ENCODE data around the gene TSC2.
"Not testable (repeated sequence)": the region's sequence is repeated elsewhere in the genome, so short reads cannot be mapped to it uniquely, and the experiment has no call there.

TSC2 gene

DNA sequence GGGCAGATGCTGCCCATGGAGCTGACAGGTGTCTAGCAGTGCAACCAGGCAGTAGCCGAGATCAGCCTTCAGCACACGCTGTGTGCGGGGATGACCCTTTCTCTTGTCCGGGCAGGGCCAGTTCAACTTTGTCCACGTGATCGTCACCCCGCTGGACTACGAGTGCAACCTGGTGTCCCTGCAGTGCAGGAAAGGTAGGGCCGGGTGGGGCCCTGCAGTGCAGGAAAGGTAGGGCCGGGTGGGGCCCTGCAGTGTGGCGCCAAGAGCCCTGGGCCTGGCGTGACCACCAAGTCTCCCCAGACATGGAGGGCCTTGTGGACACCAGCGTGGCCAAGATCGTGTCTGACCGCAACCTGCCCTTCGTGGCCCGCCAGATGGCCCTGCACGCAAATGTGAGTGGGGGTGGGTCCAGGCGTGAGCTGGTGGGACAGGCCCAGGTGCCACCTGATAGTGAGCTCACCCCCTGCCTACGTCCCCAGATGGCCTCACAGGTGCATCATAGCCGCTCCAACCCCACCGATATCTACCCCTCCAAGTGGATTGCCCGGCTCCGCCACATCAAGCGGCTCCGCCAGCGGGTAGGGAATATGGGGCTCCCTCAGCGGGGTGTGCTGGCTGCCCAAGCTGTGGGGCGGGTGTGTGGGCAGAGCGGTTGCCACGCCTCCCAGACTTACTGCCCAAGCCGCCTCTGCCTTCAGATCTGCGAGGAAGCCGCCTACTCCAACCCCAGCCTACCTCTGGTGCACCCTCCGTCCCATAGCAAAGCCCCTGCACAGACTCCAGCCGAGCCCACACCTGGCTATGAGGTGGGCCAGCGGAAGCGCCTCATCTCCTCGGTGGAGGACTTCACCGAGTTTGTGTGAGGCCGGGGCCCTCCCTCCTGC lies 40.2 kb downstream of the TSC2 start:
- DNase-seq: no peak

DNA sequence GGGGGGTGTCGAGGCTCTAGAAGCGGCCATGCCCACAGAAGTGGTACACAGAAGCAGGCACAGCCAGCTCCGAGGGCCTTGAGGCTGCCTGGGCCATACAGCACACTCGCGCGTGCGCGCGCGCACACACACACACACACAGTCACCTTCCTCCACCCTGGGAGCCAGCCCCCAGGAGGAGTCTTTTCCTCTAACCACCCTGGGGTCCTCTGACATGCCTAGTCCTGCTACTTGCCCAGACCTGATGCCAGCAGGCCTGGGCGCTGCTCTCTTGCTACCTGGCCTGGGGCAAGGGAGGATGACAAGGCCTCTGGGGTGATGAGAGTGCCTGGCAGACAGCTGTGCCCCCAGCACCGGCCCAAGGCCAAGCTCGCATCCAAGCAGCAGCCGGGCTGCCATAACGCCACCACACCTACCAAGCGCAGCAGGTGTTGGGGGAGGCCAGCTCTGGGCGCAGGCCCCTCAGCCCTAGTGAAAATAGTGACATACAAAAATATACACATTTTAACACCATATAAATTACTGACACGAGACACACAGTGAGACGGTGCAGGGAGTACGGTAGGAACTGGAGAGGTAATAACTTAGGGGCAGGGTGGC lies 41.1 kb downstream of the TSC2 start:
- DNase-seq: no peak

DNA sequence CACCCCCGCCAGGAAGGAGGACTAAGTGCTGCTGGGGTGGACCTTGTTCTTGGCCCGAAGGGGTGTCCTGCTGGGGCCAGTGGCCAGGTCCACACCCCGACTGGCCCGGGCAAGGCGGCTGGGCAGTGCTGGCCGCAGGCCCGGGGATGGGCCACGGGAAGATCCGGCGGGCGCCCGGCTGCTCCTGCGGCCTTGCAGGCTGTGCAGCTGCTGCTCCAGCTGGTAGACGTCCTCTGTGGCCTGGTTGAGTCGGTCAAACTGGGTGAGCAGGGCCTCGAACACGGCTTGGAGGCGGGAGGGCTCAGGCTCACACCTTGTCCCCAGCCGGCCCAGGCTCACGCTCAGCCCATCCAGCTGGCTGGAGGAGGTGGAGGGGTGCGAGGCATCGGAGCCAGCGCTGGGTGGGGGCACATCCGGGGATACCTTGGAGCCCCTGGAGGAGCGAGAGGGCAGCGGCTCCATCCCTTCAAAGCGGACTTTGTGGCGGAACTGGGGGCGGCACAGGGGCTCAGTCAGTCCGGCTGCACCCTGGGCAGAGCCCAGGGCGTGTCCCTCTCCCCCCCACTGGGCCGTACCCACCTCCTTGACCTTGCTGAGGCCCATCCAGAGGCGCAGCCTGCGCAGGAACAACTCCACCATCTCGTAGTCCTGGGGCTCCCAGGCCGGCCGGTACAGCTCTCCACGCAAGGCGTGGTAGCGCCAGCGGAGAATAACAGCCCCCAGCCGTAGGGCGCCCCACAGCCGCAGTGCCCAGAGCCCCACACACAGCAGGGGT lies 42.1 kb downstream of the TSC2 start:
- DNase-seq: no peak

- DNase-seq: no peak
These were observed 42.6 kb downstream of the TSC2 start for GRCh38 chr16:2090481-2090776.

GRCh38 chr16:2090777-2091546 lies 43.2 kb downstream of the TSC2 start:
- no peak for DNase-seq

DNA sequence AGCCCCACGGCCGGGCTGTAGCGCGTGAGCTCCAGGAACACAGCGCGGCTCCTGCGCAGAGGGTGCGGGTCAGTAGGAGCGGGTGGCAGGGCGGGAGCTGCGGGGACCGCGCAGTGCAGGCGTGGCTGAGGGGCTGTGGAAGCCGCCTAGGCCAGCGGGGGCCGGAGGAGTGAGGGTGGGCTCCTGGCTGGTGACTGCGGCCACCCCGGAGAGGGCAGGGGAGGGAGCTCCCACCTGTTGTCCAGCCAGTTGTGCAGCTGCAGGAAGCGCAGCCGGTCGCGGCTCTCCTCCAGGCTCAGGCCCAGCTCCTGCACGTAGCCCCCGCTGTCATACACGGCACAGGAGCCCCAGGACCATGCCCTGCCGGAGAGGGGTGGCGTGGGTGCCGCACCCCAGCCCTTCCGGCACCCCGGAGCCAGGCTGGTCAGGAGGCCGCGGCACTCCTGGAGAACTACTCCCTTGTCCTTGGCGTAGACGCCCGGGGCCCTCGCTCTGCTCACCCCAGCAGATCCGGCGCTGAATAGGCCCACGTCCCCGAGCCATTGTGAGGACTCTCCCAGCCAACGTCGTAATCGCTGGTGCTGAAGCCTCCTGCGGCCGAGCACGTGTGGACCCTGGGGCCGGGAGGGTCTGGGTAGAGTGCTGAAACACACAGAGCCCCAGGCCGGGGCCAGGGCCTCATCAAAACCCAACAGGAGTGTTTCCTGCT lies 43.9 kb downstream of the TSC2 start:
- no peak for DNase-seq

- DNase-seq: no peak
These were observed 44.5 kb downstream of the TSC2 start for GRCh38 chr16:2092256-2092620.

DNA sequence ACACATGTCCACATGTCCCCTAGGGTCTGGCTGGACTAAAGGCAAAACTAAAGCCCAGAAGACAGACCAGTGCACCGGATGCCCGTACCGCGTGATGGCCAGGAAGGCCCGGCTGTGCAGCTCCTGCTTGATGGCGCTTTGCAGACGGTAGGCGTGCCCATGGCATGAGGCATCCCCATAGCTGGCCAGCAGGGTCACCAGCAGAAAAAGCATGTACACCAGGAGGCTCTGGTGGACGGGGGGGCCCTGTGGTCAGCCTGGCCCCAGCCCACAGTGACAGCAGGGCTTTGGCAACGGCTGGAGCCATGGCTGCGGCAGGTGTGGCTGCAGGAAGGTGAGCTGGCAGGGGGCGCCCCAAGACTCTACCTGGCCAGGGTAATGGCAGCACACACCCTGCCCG lies 45.1 kb downstream of the TSC2 start:
- no peak for DNase-seq

DNA sequence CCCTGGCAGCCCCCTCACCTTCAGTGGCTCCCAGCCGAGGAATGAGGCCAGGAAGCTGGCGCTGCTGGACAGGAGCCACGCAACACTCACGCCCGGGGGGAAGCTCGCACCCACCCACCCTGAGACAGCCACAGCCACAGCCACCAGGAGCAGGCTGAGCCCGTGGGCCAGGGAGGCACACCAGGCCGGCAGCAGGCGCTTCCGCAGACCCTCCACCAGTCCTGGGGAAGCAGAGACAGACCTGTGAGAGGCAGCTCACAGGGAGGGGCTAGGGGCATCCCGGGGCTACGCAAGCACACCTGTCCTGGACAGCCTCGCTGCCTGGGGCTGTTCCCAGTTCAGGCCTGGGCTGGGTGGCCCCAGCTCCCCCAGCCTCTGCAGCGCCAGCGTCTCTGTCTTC lies 46.0 kb downstream of the TSC2 start:
- DNase-seq: no peak

GRCh38 chr16:2095315-2095853 lies 47.6 kb downstream of the TSC2 start:
- no peak for DNase-seq

GRCh38 chr16:2095918-2096582 lies 48.3 kb downstream of the TSC2 start:
- no peak for DNase-seq

DNA sequence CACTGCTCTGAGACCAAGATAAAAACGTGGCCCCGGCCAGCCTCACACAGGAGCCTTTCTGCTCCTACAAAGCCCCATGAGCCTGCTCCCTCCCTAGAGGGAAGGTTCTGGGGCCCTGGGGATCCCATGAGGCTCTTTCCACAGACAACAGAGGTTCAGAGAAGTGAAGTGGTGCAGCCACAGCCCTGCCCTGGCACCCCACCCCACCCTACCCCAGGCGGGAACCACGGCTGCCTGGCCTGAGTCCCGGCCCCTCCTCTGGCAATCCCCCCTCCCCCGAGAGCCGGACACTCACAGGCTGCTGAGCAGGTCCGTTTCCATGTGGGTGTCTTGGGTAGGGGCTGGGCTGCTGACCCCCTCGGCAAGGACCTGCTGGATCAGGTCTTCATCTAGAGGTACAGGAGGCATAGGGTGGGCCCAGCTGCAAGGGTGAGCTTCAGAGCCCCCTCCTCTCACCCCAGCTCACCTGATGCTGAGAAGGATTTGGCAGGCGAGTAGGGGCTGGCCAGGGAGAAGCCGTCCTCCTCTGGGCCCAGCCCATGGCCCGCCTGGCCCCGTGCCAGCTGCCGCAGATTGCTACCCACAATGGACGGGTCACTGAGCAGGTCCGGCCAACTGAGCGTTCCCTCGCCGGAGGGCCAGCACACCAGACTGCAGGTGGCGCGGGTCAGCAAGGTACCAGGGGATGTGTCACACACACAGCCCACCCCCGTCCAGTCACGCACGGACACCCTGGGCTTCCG lies 49.2 kb downstream of the TSC2 start:
- no peak for DNase-seq

DNA sequence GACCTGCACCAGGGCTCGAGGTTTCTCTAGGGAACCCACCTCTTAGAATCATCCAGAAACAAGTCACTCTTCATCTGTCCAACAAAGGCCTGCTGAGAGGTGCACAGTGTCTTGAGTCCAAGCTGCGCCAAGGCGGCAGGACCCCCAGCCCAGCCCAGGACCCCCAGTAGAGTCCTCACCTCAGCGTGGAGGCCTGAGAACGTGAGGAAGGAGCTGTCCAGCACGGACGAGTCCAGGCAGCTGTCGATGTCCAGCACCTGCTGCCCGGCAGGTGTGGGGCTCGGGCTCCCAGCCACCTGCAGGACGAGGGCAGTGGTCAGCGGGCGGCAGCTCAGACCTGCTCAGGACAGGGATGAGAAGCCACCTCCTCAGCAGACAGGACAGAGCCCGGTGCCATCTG lies 49.9 kb downstream of the TSC2 start:
- DNase-seq: not testable (repeated sequence)

DNA sequence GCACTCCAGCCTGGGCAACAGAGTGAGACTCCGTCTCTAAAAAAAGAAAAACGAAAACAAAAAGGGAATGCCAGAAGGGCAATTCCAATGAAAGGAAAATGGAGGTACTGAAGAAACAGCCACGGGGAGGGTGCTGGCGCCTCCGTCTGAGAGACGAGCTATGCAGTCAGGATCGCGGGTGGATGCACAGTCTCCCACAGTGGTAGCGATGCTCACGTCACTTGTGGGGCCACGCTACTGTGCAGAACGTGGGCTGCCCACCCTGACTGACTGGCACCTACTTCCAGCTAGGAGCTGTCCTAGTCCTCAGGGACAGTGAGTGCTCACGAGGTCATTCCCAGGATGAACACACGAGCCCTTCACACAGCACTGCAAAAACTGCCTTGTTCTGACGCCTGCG lies 53.8 kb downstream of the TSC2 start:
- not testable (repeated sequence) for DNase-seq

- DNase-seq: no peak
These were observed 54.7 kb downstream of the TSC2 start for GRCh38 chr16:2102471-2102870.

DNA sequence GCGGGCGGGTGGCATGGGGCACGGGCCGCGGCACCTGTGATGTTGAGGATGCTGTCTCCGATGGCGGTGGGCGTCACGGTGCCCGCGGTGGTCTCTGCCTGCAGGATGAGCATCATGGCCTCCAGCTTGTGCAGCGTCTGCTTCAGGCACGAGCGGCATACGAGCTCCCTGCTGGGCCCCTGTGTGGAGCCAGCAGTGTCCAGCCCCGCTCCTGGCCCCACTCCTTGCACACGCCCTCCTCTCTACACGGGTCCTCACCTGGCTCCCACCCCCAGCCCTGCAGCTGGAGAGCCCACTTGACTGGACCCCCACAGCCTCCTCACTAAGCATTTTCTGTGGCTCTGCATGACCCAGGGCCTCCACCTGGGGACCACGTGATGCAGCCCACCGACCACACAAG lies 56.7 kb downstream of the TSC2 start:
- peak; percentile 57 for DNase-seq

GRCh38 chr16:2105291-2105690 lies 57.5 kb downstream of the TSC2 start:
- DNase-seq: not testable (repeated sequence)

DNA sequence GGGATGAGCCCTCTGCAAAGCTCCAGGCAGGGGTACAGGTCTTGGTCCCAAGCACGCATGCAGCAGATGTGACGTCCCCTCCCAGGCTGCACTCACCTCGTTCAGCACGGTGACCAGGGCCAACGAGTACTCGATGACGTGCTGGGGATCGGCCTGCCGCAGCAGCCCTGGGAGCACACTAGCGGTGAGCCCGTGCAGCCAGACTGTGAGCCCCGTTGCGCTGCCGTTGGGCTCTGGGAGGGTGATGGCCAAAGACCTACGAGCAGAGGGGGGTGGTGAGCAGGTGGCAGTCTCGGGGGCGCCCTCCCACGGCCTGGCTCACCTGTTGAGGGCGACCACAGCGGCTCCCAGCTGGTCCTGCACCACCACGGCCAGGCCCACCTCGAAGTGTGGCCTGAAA lies 58.0 kb downstream of the TSC2 start:
- not testable (repeated sequence) for DNase-seq

GRCh38 chr16:2106211-2106610 lies 58.4 kb downstream of the TSC2 start:
- DNase-seq: not testable (repeated sequence)

GRCh38 chr16:2107121-2107790 lies 59.5 kb downstream of the TSC2 start:
- not testable (repeated sequence) for DNase-seq

Data from NCI-H345 (cell line).